IPS-18a (cell line): Measurements from ENCODE around the gene FUOM.

Source experiments
- H3K27ac ChIP-seq: one replicate; pipeline ENCODE4 v1.5.1; 2013; ENCODE audit warnings: low read length
- H3K27me3 ChIP-seq: one replicate; pipeline ENCODE4 v1.6.1; 2013; ENCODE audit warnings: mild to moderate bottlenecking, low read length; ENCODE audit not compliant: control insufficient read depth, insufficient read depth
- H3K36me3 ChIP-seq: one replicate; pipeline ENCODE4 v1.6.1; 2013; ENCODE audit warnings: low read depth, low read length; ENCODE audit not compliant: control insufficient read depth
- H3K4me1 ChIP-seq: one replicate; pipeline ENCODE4 v1.6.1; 2013; ENCODE audit warnings: low read depth, low read length; ENCODE audit not compliant: control insufficient read depth
- H3K4me3 ChIP-seq: one replicate; pipeline ENCODE4 v1.5.1; 2013; ENCODE audit warnings: low read length
- H3K9ac ChIP-seq: one replicate; pipeline ENCODE4 v1.6.1; 2013; ENCODE audit warnings: mild to moderate bottlenecking, low read length, moderate library complexity
- H3K9me3 ChIP-seq: one replicate; pipeline ENCODE4 v1.6.1; 2013; ENCODE audit warnings: low read depth, low read length; ENCODE audit not compliant: control insufficient read depth

FUOM gene

GRCh38 chr10:133332936-133333699 is 24.7 kb downstream of the FUOM start:
- H3K9me3 ChIP-seq: no peaks in the 10 kb centered on the region
- peaks cover 96% of the 10 kb centered on the region for H3K27me3 ChIP-seq
- no peaks in the 10 kb centered on the region for H3K4me1 ChIP-seq
- no peak overlapping the region for H3K9ac ChIP-seq
- H3K27ac ChIP-seq: no peak overlapping the region
- no peak overlapping the region for H3K4me3 ChIP-seq
- no peaks in the 10 kb centered on the region for H3K36me3 ChIP-seq

- no peaks in the 10 kb centered on the region for H3K36me3 ChIP-seq
- no peak overlapping the region for H3K9ac ChIP-seq
- no peaks in the 10 kb centered on the region for H3K4me1 ChIP-seq
- H3K27ac ChIP-seq: no peak overlapping the region
- H3K4me3 ChIP-seq: no peak overlapping the region
- peaks cover 96% of the 10 kb centered on the region for H3K27me3 ChIP-seq
- H3K9me3 ChIP-seq: no peaks in the 10 kb centered on the region
Observed at GRCh38 chr10:133329491-133330202, 28.2 kb downstream of the FUOM start.

DNA sequence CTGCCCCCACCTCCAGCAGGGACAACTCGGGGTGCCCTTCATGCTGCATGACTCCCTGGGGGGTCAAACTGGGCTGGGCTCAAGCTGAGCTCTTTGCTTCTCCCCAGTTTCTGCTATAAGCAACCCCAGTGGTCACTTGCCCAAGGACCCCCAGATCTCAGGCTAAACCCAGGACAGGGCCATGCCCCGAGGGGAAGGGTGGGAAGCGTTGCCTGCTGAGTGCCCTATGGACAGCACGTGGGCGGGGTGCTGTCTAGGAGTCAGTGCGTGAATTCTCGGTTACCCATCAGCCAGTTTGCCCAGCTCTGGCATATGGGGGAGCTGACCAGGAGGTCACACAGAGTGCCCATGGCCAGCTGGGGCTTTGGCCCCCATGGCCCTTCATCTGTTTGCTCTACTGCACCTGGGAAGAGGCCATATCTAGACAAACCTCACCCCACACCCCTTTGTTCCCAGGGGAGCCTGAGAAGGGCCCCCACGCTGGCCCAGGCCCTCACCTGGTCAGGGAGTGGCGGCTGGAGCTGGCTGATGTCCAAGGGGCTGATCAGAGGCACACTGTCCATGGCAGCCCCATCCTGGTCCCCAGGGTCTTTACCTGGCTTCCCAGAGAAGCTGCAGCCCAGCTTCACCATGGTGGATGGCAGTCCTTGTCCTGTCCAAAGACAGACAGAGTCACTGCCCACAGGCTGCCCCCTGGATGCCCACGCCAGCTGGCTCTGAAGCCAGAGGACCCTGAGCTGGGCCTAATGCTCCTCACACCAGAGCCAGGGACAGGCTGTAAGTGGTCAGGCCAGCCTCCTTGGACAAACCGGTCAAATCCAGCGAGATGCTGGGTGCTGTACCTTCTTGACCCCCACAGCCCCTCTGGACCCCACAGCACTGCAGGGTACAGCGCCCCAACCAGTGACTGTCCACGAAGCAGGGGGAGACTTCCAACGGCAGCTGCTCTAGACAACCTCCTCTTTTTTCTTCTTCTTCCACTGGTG is 29.2 kb downstream of the FUOM start:
- no peak overlapping the region for H3K27ac ChIP-seq
- no peak overlapping the region for H3K4me3 ChIP-seq
- no peaks in the 10 kb centered on the region for H3K36me3 ChIP-seq
- H3K9ac ChIP-seq: no peak overlapping the region
- peaks cover 86% of the 10 kb centered on the region for H3K27me3 ChIP-seq
- H3K9me3 ChIP-seq: no peaks in the 10 kb centered on the region
- no peaks in the 10 kb centered on the region for H3K4me1 ChIP-seq

- Histone ChIP-seq H3K36me3 (no peaks in the 10 kb centered on the region), H3K27ac (no peak overlapping the region), H3K4me1 (no peaks in the 10 kb centered on the region), H3K4me3 (no peak overlapping the region), H3K27me3 (peaks cover 78% of the 10 kb centered on the region), H3K9ac (no peak overlapping the region), H3K9me3 (no peaks in the 10 kb centered on the region)
Observed at GRCh38 chr10:133327651-133328357, 30.0 kb downstream of the FUOM start.

- Histone ChIP-seq H3K4me1 (no peaks in the 10 kb centered on the region), H3K27me3 (peaks cover 70% of the 10 kb centered on the region), H3K9me3 (no peaks in the 10 kb centered on the region), H3K4me3 (no peak overlapping the region), H3K36me3 (no peaks in the 10 kb centered on the region), H3K9ac (no peak overlapping the region), H3K27ac (no peak overlapping the region)
Observed at GRCh38 chr10:133326745-133327650, 30.8 kb downstream of the FUOM start.

DNA sequence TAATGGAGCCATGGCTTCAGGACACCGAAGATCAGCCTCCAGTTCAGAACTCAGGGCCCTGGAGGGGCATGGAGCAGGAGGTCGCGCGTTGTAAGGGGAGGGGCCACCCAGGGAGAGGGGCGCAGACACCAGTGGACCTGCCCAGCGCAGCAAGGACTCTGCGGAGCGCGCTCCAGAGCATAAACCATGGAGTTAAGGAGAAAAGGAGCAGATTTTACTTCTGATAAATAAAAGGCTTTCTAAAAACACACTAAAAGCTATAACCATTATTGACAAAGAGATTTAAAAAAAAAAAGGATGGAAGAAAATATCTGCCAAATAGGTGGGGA is 31.6 kb downstream of the FUOM start:
- Histone ChIP-seq H3K36me3 (no peaks in the 10 kb centered on the region), H3K4me1 (no peaks in the 10 kb centered on the region), H3K9ac (no peak overlapping the region), H3K9me3 (no peaks in the 10 kb centered on the region), H3K4me3 (peak overlapping the region; percentile 44), H3K27ac (no peak overlapping the region), H3K27me3 (peaks cover 62% of the 10 kb centered on the region)

DNA sequence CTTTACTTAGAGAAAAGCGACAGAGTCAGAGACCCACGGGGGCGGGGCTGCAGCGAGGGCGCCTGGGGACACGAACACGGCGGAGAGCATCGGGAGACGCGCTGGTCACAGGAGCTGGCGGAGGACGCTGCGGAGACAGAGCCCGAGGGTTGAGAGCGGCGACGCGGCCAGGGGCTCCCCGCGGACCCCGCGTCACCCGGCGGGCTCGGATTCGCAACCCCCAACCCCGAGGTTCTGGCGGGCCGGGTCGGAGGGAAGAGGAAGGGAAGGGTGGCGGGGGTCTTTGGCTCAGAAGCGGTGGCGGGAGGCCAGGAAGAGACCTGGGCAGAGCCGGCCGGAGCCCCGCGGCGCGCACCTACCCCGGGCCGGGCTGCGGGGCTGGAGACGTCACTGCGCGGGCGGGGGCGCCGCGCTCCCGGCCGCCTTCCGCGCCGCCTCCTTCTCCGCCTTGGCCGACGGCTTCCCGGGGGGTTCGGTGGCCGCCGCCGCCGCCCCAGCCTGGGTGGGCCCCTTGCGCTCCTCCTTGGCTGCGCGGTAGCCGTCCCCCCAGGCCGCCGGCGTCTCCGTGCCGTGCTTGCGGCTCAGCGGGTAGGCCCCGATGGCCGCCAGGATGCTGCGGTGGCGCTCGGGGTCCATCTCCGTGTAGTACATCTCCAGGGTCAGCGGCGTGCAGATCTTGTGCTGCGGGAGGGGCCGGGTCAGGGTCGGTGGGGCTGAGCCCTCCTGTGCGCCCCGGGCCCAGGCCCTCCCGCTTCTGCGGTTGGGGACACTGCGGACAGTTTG is 32.2 kb downstream of the FUOM start:
- Histone ChIP-seq H3K4me3 (peak overlapping the region; percentile 44), H3K27me3 (peaks cover 56% of the 10 kb centered on the region), H3K36me3 (no peaks in the 10 kb centered on the region), H3K9me3 (no peaks in the 10 kb centered on the region), H3K27ac (no peak overlapping the region), H3K9ac (no peak overlapping the region), H3K4me1 (no peaks in the 10 kb centered on the region)

DNA sequence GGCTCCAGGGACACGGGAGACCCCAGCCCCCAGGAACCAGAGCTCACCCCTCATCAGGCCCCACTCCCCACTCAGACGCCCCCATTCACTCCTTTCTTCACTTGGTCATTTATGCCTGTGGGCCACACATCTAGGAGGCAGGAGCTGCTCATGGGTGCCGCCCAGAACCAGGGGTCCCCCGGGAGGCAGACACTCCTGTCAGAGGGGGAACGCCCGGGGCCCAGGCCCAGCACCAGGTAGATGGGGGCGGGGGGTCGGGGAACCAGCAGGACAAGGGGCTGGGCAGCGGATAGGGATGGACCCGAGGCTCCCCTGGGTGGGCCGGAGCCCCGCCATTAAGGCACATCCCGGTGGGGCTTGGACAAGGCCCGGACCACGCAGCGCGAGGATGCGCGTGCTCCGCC is 33.0 kb downstream of the FUOM start:
- Histone ChIP-seq H3K9me3 (no peaks in the 10 kb centered on the region), H3K27me3 (peaks cover 52% of the 10 kb centered on the region), H3K4me1 (no peaks in the 10 kb centered on the region), H3K36me3 (no peaks in the 10 kb centered on the region), H3K9ac (no peak overlapping the region), H3K27ac (no peak overlapping the region), H3K4me3 (no peak overlapping the region)

DNA sequence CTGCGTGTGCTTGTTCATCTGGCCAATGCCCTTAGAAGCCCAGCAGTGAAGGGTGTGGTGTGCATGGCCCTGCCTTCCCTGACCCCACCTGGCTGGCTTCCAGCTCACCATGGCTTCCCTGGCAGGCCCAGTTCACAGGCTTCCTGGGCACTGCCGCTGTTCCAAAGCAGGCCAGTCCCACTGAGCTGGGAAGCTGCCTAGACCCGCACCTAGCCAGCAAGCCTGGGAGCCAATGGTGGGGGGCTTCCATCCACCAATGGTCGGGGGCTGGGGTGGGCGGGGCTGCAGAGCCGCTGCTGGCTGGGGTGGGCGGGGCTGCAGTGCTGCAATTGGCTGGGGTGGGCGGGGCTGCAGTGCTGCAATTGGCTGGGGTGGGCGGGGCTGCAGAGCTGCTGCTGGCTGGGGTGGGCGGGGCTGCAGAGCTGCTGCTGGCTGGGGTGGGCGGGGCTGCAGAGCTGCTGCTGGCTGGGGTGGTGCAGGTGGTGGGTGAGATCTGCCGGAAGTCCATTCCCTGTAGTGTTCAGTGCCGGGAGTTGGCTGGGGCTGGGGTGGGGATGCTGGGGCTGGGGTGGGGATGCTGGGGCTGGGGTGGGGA is 33.5 kb downstream of the FUOM start:
- H3K27ac ChIP-seq: no peak overlapping the region
- H3K4me3 ChIP-seq: no peak overlapping the region
- H3K4me1 ChIP-seq: no peaks in the 10 kb centered on the region
- no peaks in the 10 kb centered on the region for H3K36me3 ChIP-seq
- no peaks in the 10 kb centered on the region for H3K9me3 ChIP-seq
- H3K9ac ChIP-seq: no peak overlapping the region
- peaks cover 48% of the 10 kb centered on the region for H3K27me3 ChIP-seq
